Stimulated activated CD4-positive, alpha-beta T cell treated with anti-CD3 and anti-CD28 coated beads, Interleukin-4, amount 100 ng/mL, for 48 hours (primary cell): ENCODE results near the gene INPP5D.

ENCODE experiments used
- DNase-seq, 2 donors: peaks; one replicate each; pipeline ENCODE4 v3.0.0-alpha.2; 2020; ENCODE audit warnings: low read depth in 2 of 2

Gene INPP5D

DNA sequence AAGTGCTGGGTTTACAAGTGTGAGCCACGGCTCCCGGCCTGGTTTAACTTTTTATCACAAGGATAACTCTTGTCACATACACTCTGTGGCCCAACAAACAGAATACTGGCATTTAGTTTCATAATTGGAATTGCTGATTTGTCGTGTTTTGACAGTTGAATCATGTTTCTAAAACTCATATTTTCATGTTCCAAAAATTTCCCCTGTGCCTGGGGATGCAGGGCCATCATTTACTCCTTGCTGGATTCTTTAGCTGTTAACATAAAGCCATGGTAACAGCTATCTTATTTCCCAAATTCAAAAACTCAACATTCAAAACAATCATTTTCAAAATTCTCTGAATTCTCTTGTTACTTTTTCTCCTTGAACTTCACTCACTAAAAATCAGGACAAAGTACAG lies 174.9 kb downstream of the INPP5D start:
- no peak for DNase-seq

- no peak for DNase-seq
Observed at GRCh38 chr2:233235977-233236376, 175.8 kb downstream of the INPP5D start.

GRCh38 chr2:233236820-233237589 lies 176.9 kb downstream of the INPP5D start:
- DNase-seq: no peak

DNA sequence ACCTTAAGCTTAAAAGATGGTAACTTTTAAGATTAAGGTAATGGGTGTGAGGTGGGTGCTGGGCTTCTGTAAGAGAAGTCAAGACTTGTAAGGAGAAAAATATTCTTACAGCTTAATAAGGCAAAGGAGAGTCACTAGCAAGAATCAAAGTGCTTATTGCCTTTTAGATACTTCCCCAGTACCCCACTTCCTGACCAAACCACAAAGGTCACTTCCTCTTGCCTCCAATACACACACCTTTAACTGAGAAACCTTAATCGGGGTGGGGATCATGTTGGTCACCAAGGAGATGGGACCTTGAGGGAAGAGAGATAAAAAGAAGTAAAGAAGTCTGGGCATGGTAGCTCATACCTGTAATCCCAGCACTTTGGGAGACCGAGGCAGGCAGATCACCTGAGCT lies 180.8 kb downstream of the INPP5D start:
- no peak for DNase-seq

DNA sequence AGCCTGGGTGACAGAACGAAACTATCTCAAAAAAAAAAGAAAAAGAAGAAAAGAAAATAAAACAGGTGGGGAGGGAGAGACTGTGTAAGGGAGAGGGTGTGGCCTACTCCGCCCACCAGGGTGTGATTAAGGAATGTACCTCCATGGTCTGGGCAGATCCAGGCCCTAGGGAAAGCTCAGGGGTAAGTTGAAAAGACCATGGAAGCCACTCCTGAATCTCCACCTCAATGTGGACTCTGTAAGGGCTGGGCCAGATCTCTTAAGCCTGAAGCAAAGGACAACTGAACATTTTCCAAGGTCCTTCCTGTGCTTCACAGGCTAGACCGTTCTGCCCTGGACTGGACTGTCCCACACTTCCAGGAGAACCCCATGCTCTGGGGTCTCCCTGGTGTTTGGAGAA lies 181.7 kb downstream of the INPP5D start:
- no peak for DNase-seq

DNA sequence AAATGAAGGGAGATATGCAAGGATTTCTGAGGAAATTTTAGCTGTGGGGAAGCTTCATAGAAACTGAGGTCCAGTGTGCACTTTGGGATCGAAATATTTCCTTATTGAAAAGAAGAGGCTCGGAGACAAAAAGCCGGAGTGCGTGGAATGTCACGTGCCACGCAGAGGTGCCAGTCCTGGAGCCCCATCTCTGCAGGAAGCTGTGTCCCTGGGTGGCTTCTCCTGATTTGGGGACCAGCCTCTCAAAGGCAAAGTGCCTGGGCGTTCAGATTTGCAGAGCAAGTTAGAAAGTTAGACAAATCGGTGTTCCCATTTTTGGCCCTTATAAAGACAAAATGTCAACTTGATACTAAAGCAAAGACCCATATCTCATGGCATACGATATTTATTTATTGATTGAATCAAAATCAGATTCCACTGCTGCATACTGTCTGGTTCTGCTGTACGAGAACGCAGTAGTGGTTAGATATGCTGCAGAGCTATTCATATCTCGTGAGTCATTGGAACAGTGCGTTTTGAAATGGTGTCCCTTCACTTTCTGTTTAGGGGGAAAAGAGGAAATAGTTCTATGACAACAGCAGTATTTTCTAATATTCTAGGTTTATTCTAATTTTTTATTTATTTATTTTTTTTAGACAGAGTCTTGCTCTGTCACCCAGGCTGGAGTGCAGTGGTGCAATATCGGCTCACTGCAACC lies 182.2 kb downstream of the INPP5D start:
- DNase-seq: no peak

DNA sequence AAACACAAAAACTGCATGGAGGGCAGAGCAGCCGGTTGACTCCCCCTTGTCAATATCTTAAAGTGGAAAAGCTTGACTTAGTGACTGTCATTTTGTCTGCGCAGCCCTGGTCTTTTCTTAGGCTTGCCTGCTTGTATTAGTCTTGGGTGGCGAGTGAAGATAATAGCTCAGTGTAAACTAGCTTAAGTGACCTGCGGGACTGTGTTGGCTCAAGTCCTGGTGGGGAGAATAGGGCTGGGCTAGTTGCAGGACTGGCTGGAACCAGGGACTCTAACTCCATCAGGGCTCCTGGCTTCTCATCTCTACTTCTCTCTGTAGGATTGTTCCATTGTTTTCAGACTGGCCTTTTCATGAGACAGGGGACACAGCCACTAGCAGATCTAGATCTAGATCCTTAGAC lies 183.2 kb downstream of the INPP5D start:
- DNase-seq: no peak

DNA sequence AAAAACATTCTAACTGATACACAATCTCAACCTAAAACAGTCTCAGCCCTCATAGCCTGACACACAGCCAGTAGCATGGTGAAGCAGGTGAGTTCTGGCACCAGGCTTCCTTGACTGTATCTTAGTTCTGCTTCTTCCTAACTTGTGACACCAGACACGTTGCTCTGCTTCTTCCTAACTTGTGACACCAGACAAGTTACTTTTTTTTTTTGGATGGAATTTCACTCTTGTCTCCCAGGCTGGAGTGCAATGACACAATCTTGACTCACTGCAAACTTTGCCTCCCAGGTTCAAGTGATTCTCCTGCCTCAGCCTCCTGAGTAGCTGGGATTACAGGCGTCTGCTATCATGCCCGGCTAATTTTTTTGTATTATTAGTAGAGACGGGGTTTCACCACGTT lies 184.7 kb downstream of the INPP5D start:
- DNase-seq: no peak

DNA sequence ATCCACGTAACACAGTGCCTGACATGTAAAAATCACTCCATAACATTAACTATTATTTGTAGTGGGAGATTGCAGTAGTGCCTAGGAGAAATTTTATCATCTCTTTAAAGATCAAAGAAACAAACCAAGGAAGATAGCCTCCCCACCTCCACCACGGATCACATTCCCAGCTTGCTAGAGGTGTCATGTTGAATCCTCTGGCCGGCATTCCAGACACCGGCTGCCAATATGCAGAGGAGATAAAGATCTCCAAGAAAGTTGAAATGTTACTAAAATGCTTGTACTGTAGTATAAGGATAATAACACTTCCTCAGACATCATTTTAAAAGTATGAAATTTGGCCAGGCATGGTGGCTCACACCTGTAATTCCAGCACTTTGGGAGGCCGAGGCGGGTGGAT lies 185.3 kb downstream of the INPP5D start:
- DNase-seq: no peak

DNA sequence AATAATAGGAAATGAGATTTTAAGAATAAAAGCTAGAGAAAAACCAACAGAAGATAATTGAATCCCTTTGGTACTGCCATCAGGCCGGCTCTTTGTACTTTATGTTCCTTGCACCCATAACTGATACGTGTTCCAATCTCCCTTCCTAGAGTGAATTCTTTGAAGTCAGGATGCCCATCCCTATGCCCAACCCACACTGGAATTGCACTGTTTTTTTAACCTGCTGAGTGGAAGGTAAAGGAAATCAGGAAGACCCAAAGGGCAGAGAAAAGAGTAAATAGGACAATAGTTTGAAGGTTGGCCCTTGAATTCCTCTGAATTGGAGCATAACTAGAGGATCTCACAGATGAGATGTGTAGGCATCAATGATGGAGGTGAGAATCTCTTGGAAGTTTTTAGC lies 187.0 kb downstream of the INPP5D start:
- no peak for DNase-seq

GRCh38 chr2:233247744-233248143 lies 187.6 kb downstream of the INPP5D start:
- DNase-seq: peak; percentile 30 to 54

DNA sequence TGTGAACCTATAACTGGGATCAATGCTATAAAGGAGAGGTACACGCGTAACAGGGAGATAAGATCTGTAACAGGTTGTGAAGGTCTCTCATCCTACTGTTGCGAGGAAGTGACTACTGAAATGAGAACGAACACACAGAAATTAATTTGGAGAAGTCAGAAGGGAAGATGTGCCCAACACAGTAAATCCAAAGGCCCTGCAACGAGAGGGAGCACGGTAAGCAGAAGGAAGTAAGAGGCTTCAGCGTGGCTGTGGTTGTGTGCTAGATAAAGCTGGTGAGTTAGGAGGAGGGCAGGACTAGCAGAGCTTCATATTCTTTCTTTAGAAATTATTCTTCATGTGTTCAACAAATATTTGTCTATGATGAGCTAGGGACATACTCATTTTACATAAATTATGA lies 188.9 kb downstream of the INPP5D start:
- no peak for DNase-seq

DNA sequence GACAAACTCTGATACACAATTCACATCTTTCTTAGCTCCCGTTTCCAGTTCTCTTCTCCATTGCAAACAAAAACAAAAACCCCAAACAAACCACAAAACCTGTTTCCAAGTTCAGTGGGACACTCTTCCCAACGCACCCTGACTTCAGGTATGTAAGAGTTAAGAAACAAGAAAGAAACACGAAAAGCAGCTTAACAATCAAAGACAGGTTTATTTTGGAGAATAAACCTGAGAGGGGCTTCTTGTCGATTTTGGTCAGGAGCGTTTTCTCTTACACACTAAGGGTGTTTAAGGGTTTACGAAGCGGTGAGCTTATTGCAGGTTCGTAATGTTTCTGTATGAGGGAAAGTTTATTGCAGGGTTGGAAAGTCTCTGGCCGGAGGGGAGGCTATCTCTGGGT lies 190.4 kb downstream of the INPP5D start:
- no peak for DNase-seq

- no peak for DNase-seq
Observed at GRCh38 chr2:233250985-233251305, 190.8 kb downstream of the INPP5D start.

- peak; percentile 90 to 94 for DNase-seq
Observed at GRCh38 chr2:233251306-233252116, 191.4 kb downstream of the INPP5D start, which contains the start of gene ATG16L1. ATG16L1 (plus strand) TSS chr2:233251673; CDS start chr2:233251828, 155 bp downstream.

DNA sequence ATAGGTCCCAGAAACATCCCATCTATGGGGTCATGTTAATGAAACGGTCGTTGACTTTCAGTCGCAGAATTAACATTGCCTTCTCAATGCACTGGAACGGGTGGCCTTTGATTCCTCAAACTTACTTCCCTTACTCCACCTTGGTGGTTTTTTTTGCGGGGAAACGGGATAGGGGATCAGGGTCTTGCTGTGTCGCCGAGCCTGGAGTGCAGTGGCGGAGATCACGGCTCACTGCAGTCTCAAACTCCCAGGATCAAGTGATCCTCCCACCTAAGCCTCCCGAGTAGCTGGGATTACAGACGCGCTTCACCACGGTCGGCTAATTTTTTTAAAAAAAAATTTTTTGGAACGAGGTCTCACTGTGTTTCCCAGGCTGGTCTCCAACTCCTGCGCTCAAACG lies 192.1 kb downstream of the INPP5D start:
- DNase-seq: no peak

- DNase-seq: no peak
Observed at GRCh38 chr2:233255151-233255550, 195.0 kb downstream of the INPP5D start.

DNA sequence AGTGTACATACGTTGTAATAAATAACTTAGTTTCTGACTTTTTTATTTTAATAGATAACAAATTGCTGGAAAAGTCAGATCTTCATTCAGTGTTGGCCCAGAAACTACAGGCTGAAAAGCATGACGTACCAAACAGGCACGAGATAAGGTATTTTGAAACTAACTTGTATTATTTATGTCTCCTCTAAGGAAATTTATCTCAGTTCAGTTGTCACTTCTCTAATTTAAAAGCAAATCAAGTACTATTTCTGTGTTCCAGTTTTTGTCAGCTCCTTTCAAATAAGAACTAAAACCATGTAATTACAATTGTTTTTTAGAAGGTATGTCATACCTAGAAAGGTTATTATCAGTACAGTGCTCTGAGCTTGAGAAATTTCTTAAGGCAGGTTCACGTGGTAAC lies 195.9 kb downstream of the INPP5D start:
- DNase-seq: no peak
